ENCODE results near the gene ATP2C2.

Gene ATP2C2

DNA sequence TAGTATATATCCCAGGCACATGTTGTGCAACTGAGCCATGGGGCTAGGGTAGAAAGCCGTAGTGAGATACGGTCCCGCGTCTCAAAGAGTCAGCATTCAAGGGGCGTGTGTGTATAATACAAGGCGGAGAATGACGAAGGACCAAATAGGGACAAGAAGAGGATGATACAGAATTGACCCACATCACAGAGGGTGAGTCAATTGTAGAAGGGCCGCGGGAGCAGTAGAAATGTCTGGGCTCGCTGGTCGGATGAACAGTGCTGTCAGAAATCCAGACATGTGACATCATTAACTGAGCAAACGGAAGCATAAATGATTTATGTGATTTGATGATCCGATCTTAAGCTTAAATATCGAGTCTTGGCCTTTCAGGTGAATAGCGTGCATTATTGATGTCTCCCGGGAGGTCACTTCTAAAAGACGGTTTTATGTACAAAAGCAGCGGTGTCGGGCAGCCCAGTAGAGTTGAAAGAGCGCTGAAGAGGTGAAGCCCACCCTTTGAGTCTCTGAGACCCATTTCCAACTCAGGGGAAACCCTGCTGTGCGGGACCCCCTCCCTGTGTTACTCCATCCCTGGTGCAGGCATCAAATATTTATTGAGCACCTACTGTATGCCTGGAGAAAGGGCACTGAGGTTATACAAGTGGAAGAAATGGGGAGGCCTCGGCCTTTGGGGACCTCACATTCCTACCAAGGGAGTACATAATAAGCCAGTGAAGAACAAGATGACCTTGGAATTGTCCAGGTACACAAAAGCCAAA is 45.1 kb downstream of the ATP2C2 start:
- Histone ChIP-seq H3K27me3 (ENCODE audit: insufficient read depth, low read length) (peaks cover 3% of the 10 kb centered on the region; the same call in 1 of the 2 replicates), H3K9me2 (ENCODE audit: low read depth, low read length) (no peaks in the 10 kb centered on the region), H3K4me1 (ENCODE audit: insufficient read depth, low read length, severe bottlenecking) (no peaks in the 10 kb centered on the region), H3K4me3 (ENCODE audit: low read depth, low read length, poor library complexity, severe bottlenecking) (no peak overlapping the region), H2AFZ (ENCODE audit: low read length) (no peak overlapping the region), H3K9me3 (ENCODE audit: low read length) (no peaks in the 10 kb centered on the region), H3K36me3 (ENCODE audit: insufficient read depth, low read length) (no peaks in the 10 kb centered on the region), H3F3A (ENCODE audit: insufficient read depth, low read length) (no peaks in the 10 kb centered on the region), H3K27ac (ENCODE audit: low read depth, low read length, poor library complexity, severe bottlenecking) (no peak overlapping the region), H3K79me2 (ENCODE audit: insufficient read depth, low read length) (no peaks in the 10 kb centered on the region), H3K4me2 (ENCODE audit: low read length) (no peak overlapping the region), H4K20me1 (ENCODE audit: insufficient read depth, low read length) (no peaks in the 10 kb centered on the region), H3K9ac (ENCODE audit: low read length) (no peak overlapping the region)
- TF ChIP-seq EZH2 (IDR thresholded peaks at IDR 0.05; ENCODE audit: borderline replicate concordance, low read length) (no peak), CTCF (IDR thresholded peaks at IDR 0.05; ENCODE audit: low read length) (no peak)

DNA sequence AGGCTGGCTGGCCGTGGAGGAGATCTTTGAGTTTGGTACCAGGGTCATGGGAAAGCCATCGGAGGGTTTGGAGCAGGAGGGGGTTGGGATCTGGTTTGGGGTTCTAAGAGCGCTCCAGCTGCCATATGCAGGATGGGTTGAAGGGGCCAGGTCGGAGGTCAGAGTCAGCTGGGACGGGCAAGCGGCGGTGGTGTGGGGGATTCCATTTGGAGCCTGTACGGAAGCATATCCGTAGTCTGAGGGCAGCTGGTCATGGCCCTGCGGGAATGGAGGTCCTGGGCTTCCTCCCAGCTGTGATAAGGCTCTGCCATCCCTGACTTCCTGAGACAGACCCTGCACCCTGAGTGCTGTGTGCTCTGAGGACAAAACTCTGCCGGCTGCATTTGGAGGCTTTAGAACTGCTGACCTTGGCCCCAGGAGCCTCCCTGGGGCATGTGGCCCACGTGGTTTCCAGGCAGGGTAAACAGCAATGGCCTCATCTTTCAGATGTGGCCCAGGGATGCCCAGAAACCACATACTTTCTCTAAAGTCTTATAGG is 46.5 kb downstream of the ATP2C2 start:
- Histone ChIP-seq H3K27ac (ENCODE audit: low read depth, low read length, poor library complexity, severe bottlenecking) (no peak overlapping the region), H3K4me1 (ENCODE audit: insufficient read depth, low read length, severe bottlenecking) (no peaks in the 10 kb centered on the region), H3F3A (ENCODE audit: insufficient read depth, low read length) (no peaks in the 10 kb centered on the region), H3K9me2 (ENCODE audit: low read depth, low read length) (no peaks in the 10 kb centered on the region), H4K20me1 (ENCODE audit: insufficient read depth, low read length) (no peaks in the 10 kb centered on the region), H3K79me2 (ENCODE audit: insufficient read depth, low read length) (no peaks in the 10 kb centered on the region), H3K36me3 (ENCODE audit: insufficient read depth, low read length) (no peaks in the 10 kb centered on the region), H3K9ac (ENCODE audit: low read length) (no peak overlapping the region), H3K4me3 (ENCODE audit: low read depth, low read length, poor library complexity, severe bottlenecking) (no peak overlapping the region), H3K9me3 (ENCODE audit: low read length) (no peaks in the 10 kb centered on the region), H3K27me3 (ENCODE audit: insufficient read depth, low read length) (peaks cover 3% of the 10 kb centered on the region; the same call in 1 of the 2 replicates), H3K4me2 (ENCODE audit: low read length) (no peak overlapping the region), H2AFZ (ENCODE audit: low read length) (no peak overlapping the region)
- TF ChIP-seq CTCF (IDR thresholded peaks at IDR 0.05; ENCODE audit: low read length), result no peak
- no peak for TF ChIP-seq EZH2 (IDR thresholded peaks at IDR 0.05; ENCODE audit: borderline replicate concordance, low read length)

DNA sequence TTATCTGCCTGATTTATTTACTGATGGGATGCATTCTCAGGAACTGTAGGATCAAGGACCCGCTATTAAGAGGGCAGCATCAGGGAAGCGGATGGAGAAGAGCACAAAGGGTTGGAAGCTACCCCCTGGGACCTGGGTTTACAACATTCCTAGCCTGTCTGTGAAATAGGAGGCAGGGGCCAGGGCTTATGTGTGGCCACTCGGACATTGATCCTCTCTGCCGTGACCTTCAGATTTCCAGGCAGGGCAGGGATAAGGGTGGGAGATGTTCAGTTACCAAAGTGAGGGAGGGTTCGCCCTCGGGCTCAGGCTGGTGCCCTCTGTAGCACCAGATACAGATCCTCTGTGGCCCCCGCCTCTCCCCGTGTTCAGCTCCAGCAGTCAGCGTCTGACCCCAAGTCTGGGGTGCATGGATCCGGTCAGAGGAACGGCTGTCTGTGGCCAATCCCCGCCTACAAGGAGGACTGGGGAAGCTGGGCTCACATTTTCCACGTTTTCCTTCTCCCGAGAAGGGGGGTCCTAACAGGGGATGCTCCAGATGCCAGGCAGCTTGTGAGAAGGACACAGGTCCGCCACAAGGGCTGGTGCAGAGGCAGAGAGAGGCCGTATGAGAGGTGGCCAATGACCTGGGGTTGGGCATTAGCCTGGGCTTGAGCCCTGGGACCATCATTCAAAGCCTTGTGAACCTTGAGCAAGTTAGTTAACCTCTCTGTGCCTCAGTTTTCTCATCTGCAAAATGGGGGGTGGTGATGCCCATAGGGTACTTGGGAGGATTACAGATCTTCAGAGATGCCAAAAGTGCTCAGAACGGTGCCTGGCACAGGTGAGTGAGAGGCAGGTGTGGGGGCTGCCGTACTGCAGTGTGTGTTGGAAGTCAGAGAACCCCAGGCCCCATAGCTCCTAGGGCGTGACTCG is 48.3 kb downstream of the ATP2C2 start:
- Histone ChIP-seq H3K79me2 (ENCODE audit: insufficient read depth, low read length) (no peaks in the 10 kb centered on the region), H3K9ac (ENCODE audit: low read length) (no peak overlapping the region), H3K4me3 (ENCODE audit: low read depth, low read length, poor library complexity, severe bottlenecking) (no peak overlapping the region), H3F3A (ENCODE audit: insufficient read depth, low read length) (no peaks in the 10 kb centered on the region), H3K27ac (ENCODE audit: low read depth, low read length, poor library complexity, severe bottlenecking) (no peak overlapping the region), H2AFZ (ENCODE audit: low read length) (no peak overlapping the region), H3K4me1 (ENCODE audit: insufficient read depth, low read length, severe bottlenecking) (no peaks in the 10 kb centered on the region), H3K9me2 (ENCODE audit: low read depth, low read length) (no peaks in the 10 kb centered on the region), H4K20me1 (ENCODE audit: insufficient read depth, low read length) (no peaks in the 10 kb centered on the region), H3K4me2 (ENCODE audit: low read length) (no peak overlapping the region), H3K36me3 (ENCODE audit: insufficient read depth, low read length) (no peaks in the 10 kb centered on the region), H3K27me3 (ENCODE audit: insufficient read depth, low read length) (peaks cover 3% of the 10 kb centered on the region; the same call in 1 of the 2 replicates), H3K9me3 (ENCODE audit: low read length) (0 out of 2 replicates have a peak, but pooled peaks cover under 1% of the 10 kb centered on the region)
- TF ChIP-seq EZH2 (IDR thresholded peaks at IDR 0.05; ENCODE audit: borderline replicate concordance, low read length) (no peak), CTCF (IDR thresholded peaks at IDR 0.05; ENCODE audit: low read length) (no peak)

All from OCI-LY1 (cell line).